GM18517 (cell line): ENCODE measurements around the gene SMIM30.
A peak's percentile ranks its signal among the peaks of the same experiment; 100 is the strongest.

Experiments
- ATAC-seq: cut with Tn5 transposase; IDR thresholded peaks from one replicate; pipeline ENCODE4 v1.9.1; 2021; ENCODE audit warnings: mild to moderate bottlenecking, moderate library complexity; ENCODE audit not compliant: unreplicated experiment

SMIM30 gene

GRCh38 chr7:113109718-113110117 is 8.6 kb downstream of the SMIM30 start:
- no peak for ATAC-seq

GRCh38 chr7:113100121-113100603 is 18.2 kb downstream of the SMIM30 start:
- ATAC-seq, result no peak

DNA sequence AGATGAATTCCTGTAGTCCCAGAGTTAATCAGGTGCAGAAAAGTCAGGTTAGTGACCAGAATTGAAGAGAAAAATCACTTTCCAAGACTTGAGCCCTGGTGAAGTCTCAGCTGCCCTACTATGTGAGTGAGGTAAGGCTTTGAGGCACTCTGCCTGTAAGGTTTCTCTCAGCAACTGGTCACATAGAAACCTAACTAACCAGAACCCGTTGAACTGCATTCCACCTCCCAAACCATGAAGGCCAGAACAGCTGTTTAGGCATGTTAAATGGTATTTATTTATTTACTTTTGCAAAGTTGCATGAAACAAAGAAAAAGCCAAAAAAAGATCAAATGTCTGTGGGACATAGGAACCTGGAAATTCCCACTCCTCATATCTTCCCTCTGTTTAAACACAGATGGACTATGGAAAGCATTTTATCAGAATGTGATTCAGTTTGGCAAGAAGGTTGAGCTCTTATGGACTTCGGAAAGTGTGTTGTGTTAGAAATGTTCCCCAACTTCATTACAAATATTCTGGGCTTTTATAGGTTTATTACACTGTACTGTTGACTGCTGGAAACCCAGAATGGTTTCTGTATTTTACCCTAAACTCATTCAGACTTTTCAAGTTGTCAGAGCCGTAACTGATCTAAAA is 19.0 kb downstream of the SMIM30 start:
- no peak for ATAC-seq

DNA sequence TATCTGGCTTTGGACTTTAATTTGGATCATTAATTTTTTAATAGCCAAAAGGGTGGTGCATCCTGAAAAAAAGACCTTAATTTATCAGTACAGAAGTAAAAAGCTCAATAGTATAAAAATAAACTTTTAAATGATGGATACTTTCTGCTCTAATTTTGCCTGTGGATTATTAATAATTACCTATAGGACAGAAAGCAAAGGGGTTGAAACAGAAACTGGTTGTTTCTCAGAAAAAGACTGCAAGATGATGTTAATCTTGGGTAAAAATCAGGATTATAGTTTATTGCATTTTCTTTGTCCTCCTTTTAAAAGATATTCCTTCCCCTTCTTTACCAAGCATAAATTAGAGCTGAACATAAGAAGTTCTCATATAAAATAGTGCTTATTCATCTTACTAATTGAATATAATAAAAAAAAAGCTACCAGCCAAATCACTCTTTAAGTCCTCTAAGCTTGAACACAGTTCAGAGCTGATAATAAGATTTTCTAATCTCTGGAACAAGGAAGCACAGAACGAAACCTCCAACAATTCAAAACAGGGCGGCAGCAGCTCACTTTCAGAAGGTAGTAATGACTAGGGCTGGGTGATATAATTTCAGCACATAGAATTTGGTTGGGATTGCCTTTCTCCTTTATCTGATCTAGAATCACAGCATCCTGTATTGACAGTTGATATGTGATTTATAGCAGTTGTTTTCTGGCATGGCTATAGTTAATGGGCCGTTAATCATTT is 23.7 kb downstream of the SMIM30 start:
- no peak for ATAC-seq

DNA sequence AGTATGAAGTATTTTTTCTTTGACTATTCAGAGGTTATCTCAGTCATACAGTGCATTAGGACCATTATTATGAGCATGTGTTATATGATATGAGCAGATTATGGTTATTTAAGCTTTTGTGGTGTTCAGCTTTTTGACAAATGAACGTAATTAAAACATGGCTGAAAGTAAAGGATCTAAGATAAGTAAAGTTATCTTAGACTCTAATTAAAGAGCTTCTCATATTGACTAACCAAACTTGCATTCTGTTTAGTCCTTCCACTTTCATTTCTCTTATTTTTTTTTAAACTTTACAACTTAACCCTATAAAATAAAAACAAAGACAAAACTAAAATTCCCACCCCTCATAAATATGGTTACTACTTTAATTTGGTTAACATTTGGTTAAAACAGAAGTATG is 24.8 kb downstream of the SMIM30 start:
- no peak for ATAC-seq

DNA sequence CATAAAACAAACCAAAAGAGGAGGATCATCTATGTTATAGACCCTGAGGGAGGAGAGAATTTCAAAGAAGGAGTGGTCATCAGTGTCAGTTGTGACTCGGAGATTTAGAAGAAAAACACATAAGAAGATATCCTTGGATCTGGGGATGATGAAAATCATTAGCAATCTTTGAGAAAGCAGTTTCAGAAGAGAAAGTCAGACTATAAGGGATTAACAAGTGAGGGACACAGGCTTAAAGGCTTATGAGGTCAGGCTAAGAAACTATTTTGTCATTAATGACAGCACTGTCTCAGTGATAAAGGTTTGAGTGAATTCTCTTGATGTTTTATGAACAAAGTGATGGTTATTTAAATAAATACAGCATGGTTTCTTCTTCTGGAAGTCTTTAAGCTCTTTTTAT is 25.6 kb downstream of the SMIM30 start:
- ATAC-seq, result no peak

DNA sequence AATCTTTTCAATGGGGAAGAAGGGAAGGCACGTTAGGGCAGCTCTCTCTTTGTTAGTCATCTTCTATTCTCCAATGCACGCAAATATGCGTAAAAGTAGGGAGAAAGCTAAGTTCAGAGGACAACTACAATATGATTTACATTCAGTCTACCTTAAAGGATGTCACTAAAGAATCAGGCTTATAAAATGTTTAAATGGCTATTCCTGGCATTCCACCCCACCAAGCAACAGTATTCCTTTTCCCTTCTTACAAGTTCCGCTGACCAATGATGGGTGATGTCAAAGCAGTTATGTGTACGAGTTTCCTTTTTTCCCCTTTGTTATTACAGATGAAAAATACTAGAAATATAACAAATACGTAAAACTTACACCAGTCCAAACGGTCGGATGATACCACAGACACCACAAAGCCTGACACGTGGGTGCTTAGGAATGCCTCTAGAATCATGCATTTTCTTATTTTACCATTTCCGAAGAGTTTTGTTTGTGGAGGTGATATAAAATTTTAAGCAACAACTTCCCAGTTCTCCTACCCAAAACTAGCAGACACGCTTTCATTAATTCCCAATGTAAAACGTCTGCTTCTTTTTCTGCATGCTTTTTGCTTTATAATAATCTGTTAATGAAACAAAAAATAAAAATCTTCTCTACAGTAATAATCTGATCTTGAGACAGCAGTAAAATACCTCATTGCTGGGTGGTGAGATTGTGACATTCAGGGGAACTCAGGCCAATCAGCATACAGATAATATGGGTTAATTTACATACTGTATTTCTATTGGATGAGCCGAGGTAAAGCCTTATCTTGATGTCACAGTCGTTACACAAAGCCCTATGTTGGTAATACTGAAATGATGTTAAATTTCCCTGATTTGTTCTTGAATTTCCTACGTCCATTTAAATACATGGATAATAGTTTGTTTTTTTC is 31.0 kb downstream of the SMIM30 start:
- ATAC-seq, result peak; percentile 52

- ATAC-seq, result peak; percentile 57
These were observed 31.9 kb downstream of the SMIM30 start, which contains the start of gene GPR85 for GRCh38 chr7:113086431-113086888. GPR85 (minus strand) TSS chr7:113086827; CDS start chr7:113084721, 2,106 bp downstream.

GRCh38 chr7:113085781-113086390 is 32.5 kb downstream of the SMIM30 start:
- ATAC-seq, result peak; percentile 26

- ATAC-seq, result no peak
These were observed 33.7 kb downstream of the SMIM30 start for GRCh38 chr7:113084496-113085172.

DNA sequence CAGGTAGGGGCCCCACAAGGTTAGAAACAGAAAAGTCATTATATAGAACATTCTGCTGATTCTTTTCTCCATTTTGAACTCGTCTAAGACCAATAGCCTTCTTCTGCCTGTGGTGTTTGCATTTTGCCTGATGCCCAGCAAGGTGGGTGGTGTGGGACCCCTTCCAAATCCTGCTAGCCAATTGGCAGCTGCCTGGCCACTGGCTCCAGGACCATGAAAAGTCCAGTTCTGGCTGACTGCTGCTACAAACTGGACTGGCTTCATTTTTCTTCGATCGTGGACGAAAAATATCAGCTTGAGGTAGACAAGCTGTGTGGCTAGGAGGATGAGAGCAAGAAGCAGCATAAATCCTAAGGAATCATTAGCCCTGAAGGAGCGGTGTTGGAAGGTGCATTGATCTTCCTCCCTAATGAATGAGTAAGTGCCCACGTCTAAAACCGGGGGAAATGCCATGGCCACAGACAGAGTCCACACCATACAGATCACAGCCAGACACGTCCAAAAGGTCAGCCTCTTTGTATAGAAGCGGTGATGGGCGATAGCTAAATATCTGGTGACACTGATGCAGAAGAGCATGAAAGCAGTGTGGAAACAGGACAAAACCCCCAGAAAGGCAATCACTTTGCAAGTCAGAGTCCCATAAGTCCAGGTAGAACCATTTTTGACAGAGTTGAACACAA is 34.4 kb downstream of the SMIM30 start:
- ATAC-seq, result no peak

DNA sequence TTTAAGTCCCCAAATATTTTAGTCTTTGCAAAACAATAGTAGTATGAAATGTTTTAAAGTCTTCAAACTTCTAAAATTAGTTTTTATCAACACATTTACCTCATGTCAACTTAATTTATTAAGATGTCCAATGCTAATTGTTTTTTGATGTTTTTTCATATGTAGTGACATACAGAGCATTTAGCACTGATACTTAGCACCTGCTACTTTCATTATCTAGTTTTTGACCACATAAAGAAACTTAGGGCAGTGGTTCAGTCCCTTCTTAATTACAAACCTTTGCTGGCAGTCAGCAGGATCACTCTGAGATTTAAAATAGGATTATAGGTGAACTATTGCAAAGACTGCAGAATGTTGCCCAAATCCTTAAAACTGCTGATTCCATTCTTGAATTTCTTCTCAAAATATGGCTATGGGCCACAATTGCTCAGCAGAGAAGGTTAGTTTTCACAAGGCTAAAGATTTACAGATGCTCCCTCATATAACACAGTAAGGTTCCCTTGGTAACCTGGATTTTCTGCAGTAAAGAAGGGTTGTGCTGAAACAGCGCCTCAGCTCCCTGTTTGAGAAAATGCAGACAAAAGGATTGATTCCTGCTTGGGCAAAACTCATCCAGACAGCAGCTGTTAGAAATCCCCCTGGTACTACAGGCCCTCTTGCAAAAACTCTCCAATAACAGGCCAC is 35.1 kb downstream of the SMIM30 start:
- ATAC-seq, result peak; percentile 57

DNA sequence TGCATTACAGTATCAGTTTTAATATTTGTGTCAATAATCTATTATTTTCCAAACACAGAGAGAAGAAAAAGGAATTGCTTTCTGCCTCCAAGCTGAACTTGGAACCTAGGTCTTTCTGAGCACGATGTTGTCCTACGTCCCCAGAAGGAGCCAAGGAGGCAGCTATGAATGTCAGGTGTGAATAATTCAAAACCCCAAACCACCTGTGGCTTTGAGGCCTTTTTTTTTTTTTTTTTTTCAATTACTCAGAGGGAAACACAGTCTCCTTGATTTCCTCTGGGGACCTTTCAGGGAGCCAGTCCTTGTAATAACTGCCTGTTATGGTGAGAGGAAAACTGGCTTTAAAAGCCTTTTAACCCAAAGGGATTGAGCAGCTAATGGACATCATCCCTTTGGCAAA is 40.0 kb downstream of the SMIM30 start:
- ATAC-seq, result no peak

DNA sequence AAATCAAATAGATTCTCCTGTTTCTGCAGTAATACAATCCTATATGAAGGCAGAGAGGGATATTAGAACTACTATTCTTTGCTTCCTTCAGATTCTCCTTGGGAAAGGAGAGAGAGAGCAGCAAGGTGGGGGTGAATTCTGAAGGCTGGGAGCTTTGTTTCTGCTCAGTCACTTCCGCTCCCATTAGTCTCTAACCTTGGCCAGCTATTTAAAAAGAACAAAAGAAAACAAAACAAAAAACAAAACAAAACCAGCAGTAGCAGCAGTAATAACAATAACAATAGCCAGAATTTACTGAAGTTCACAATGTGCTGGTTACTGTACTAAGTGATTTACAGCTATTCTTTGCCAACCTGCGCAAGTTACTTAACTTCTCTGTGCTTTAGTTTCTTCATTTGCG is 41.7 kb downstream of the SMIM30 start:
- no peak for ATAC-seq

- no peak for ATAC-seq
These were observed 46.9 kb downstream of the SMIM30 start for GRCh38 chr7:113071465-113071864.
